ENCODE measurements around the gene PRIMA1. TPM values are rescaled to one million over a fixed set of nuclear protein-coding genes. Genes with fewer than 3 reads are reported as not detected.

PRIMA1 gene
- total RNA-seq, 1 donor = not detected

DNA sequence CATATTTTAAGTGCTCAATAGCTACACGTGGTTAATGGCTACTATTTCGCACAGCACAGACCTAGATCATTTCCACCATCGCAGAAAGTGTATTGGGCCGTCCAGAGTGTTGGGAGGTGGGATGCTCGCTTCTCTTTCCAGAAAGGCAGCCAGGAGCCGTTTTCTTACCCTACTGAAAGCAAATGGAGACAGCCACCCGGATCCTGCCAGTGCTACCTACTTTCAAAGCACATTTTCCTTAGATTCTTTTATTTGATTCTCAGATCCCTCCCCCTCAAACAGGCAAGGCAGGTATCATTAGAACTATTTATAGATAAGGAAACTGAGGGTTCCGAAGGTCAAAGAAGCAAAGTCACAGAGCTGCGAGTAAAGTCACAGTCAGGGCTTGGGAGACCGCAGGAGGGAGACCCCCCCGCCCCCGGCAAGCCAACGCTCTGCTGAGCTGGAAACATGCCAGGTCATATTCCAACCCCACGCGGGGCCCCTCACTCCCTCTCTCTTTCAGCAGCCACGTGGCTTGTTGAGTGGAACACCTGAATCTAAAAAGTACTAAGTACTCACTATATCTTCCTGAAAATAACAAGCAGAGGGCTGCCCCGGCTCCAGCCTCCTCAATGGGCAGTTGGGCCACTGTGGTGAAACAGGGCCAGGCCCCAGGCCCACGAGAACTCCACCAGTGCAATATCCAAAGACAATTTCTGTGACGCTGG, 36.2 kb downstream of the PRIMA1 start:
- Histone ChIP-seq H3K27me3 (ENCODE audit: insufficient read depth, low read length) (no peaks in the 10 kb centered on the region), H3K4me1 (ENCODE audit: insufficient read depth, low read length) (no peaks in the 10 kb centered on the region), H3K4me3 (ENCODE audit: low read length) (no peak overlapping the region), H3K9me3 (ENCODE audit: low read depth, low read length) (no peaks in the 10 kb centered on the region)

DNA sequence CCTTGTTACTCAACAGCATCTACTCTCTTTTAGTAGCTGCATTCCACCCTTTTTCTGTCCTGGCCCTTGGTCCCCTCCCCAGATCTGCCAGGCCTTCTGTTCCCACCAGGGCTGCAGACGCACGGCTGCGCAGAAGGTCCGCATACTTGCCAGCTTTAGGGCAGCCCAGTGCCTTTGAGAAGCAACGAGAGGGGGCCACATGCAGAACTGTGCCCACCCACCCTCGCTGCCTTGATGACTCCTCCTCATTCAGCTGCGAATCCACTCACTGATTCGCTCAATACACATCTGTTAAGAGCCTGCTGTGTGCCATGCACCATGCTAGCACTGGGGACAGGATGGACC, 39.2 kb downstream of the PRIMA1 start:
- no peaks in the 10 kb centered on the region for H3K4me1 ChIP-seq (ENCODE audit: insufficient read depth, low read length)
- no peak overlapping the region for H3K4me3 ChIP-seq (ENCODE audit: low read length)
- no peaks in the 10 kb centered on the region for H3K9me3 ChIP-seq (ENCODE audit: low read depth, low read length)
- H3K27me3 ChIP-seq (ENCODE audit: insufficient read depth, low read length) = no peaks in the 10 kb centered on the region

GRCh38 chr14:93748208-93749075, 39.8 kb downstream of the PRIMA1 start:
- Histone ChIP-seq H3K4me3 (ENCODE audit: low read length) (no peak overlapping the region), H3K27me3 (ENCODE audit: insufficient read depth, low read length) (no peaks in the 10 kb centered on the region), H3K4me1 (ENCODE audit: insufficient read depth, low read length) (no peaks in the 10 kb centered on the region), H3K9me3 (ENCODE audit: low read depth, low read length) (no peaks in the 10 kb centered on the region)

DNA sequence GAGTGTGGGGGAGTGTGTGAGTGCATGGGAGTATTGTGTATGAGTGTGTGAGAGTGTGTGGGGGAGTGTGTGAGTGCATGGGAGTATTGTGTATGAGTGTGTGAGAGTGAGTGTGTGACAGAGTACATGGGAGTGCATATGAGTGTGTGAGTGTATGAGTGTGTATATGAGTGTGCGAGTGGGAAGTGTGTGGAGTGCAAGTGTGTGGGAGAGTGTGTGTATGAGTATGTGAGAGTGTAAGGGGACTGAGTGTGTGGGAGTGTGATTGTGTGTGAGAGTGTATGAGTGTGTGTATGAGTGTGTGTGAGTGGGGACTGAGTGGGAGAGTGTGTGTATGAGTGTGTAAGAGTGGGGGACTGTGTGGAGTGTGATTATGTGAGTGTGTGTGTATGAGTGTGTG, 40.7 kb downstream of the PRIMA1 start:
- no peaks in the 10 kb centered on the region for H3K27me3 ChIP-seq (ENCODE audit: insufficient read depth, low read length)
- H3K4me3 ChIP-seq (ENCODE audit: low read length) = no peak overlapping the region
- no peaks in the 10 kb centered on the region for H3K9me3 ChIP-seq (ENCODE audit: low read depth, low read length)
- H3K4me1 ChIP-seq (ENCODE audit: insufficient read depth, low read length) = no peaks in the 10 kb centered on the region

DNA sequence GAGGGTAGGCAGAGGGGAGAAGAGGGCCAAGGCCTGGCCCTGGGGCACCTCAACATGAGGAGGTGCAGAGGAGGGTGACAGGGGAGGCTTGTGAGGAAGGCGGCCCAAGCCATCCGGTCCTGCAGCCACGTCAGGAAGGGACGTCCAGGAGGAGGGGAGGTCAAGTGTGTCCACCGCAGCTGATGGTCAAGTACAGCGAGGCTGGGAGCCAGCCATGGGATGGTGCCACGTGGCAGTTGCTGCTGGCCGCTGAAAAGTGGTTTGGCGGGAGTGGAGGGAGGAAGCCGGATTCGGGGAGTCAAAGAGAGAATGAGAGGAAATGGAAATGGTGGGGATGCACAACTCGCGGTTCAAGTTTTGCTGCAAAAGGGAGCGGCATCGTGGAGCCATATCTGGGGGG, 41.2 kb downstream of the PRIMA1 start:
- H3K9me3 ChIP-seq (ENCODE audit: low read depth, low read length) = no peaks in the 10 kb centered on the region
- H3K4me1 ChIP-seq (ENCODE audit: insufficient read depth, low read length) = no peaks in the 10 kb centered on the region
- H3K4me3 ChIP-seq (ENCODE audit: low read length) = no peak overlapping the region
- H3K27me3 ChIP-seq (ENCODE audit: insufficient read depth, low read length) = no peaks in the 10 kb centered on the region

- Histone ChIP-seq H3K27me3 (ENCODE audit: insufficient read depth, low read length) (no peaks in the 10 kb centered on the region), H3K9me3 (ENCODE audit: low read depth, low read length) (no peaks in the 10 kb centered on the region), H3K4me3 (ENCODE audit: low read length) (no peak overlapping the region), H3K4me1 (ENCODE audit: insufficient read depth, low read length) (no peaks in the 10 kb centered on the region)
Observed at GRCh38 chr14:93745603-93746273, 42.5 kb downstream of the PRIMA1 start.

DNA sequence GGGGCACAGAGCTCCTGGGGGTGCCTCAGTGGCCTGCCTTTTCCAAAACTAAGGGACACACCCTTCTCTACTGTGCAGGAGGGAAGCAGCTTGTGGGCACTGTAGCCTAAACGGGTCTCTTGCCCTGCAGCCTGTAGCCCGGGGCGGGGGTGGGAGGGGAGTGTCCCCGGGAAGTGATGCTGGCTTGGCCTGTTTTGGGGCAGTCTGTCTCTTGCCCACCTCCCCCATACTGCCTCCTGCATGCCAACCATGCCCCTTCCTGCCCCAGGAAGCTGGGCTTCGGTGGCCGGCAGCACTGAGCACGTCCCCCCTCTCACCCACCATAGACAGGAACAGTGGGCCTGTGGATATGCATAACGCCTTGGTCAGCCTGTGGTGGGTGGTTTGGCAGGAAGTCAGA, 43.4 kb downstream of the PRIMA1 start:
- Histone ChIP-seq H3K9me3 (ENCODE audit: low read depth, low read length) (no peaks in the 10 kb centered on the region), H3K4me3 (ENCODE audit: low read length) (no peak overlapping the region), H3K4me1 (ENCODE audit: insufficient read depth, low read length) (no peaks in the 10 kb centered on the region), H3K27me3 (ENCODE audit: insufficient read depth, low read length) (no peaks in the 10 kb centered on the region)

DNA sequence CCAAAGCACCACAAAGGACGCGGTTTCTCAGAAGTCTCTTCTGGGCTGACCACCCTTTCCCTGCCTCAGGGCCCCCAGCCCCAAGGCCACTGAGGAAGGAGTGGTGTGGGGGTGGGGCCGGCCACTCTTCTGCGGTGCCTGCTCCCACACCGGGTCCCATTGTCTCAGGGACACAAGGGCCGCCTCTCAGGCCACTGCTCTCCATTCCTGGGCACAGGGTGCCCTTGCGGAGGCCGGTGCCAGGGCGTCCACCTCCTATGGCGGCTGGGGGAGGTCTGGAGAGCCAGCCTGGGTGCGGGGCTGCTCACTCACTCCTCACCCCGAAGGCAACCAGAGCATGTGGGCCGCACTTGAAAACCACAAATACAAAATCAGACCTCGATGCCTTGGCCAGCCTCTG, 44.1 kb downstream of the PRIMA1 start:
- Histone ChIP-seq H3K4me3 (ENCODE audit: low read length) (no peak overlapping the region), H3K27me3 (ENCODE audit: insufficient read depth, low read length) (no peaks in the 10 kb centered on the region), H3K9me3 (ENCODE audit: low read depth, low read length) (no peaks in the 10 kb centered on the region), H3K4me1 (ENCODE audit: insufficient read depth, low read length) (no peaks in the 10 kb centered on the region)

DNA sequence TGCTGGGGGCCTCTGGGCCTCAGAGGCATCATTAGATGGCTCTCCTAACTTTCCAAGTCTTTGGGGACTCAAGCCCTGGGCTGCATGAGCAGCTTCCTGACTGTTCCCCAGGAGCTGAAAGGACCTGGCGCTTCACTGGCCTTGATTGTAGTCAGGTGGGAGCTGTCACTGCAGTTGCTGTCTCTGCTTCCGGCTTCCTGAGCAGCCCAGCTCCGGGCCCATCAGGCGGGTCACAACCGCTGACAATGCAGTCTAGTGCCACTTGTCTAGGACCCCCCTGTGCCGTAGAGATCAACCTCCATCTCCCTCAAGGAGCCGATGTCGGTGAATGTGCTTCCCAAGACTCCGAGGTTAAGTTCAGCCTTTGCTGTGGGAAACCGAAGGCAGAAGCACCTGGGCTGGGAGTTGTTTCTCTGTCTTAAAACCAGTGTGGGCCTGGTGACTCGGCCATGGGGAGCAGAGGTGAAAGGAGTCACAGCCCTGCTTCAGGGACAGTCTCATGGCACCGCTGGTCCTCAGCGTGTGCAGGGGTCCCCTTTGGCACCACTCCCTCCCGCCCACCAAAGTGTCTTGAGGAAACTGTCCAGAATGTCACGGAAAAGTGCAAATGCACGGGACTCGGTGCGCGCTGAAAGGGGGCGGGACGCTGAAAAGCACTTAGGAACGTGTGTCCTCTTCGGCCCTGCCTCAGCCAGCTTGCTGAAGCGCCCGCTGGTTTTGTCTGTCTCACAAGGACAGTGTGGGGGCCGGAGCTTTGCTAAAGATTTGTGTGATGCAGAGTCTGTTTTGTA, 44.8 kb downstream of the PRIMA1 start:
- Histone ChIP-seq H3K4me3 (ENCODE audit: low read length) (no peak overlapping the region), H3K27me3 (ENCODE audit: insufficient read depth, low read length) (no peaks in the 10 kb centered on the region), H3K4me1 (ENCODE audit: insufficient read depth, low read length) (no peaks in the 10 kb centered on the region), H3K9me3 (ENCODE audit: low read depth, low read length) (no peaks in the 10 kb centered on the region)

DNA sequence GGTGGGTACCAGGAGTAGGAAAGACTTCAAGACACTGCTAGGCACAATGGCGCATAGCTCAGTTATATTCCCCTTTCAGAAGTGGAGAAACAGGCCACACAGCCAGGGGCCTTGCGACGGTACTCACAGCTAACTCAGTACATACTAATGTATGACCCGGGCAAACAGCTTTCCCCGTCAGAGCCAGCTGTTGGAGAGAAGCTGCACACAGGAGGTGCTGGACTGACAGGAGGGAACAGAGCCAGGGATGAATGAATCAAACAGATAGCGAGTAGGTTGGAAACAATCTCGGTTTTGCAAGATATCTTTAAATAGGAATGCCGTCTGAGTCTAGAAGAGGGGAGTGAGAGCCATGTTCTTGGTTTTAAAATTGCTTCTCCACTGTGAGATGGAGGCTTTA, 45.5 kb downstream of the PRIMA1 start:
- H3K4me1 ChIP-seq (ENCODE audit: insufficient read depth, low read length) = no peaks in the 10 kb centered on the region
- no peaks in the 10 kb centered on the region for H3K27me3 ChIP-seq (ENCODE audit: insufficient read depth, low read length)
- H3K4me3 ChIP-seq (ENCODE audit: low read length) = no peak overlapping the region
- H3K9me3 ChIP-seq (ENCODE audit: low read depth, low read length) = no peaks in the 10 kb centered on the region

DNA sequence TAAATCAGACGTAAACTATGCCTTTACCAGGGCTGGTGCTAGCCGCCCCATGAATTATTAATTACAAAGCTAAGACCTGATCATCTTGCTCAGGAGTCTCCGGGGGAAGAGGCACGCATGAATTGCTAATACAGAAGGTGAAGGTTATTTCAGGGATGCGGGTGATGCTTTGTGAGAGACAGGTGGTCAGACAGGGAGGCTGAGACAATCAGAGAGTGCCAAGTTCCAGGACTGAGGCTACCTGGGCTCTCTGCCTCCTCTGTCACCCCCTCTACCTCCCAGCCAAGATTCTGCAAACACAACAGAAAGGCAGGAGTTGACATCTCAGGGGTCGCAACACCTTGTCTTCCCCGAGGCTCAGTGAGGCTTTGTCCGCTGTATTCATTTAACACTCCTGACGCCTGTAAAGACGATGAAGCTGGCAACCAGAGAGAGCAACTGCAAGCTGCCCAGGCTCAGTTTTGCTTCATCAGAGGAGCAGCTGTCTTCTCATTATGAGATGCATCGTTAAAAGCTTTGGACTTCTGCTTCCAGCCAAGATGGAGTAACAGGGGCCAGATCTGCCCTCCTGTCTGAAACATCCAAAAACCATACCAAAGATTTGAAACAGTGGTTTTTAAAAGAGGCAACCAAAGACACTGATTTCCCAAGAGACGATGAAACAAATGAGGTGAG, 46.6 kb downstream of the PRIMA1 start:
- no peaks in the 10 kb centered on the region for H3K9me3 ChIP-seq (ENCODE audit: low read depth, low read length)
- H3K4me1 ChIP-seq (ENCODE audit: insufficient read depth, low read length) = no peaks in the 10 kb centered on the region
- no peaks in the 10 kb centered on the region for H3K27me3 ChIP-seq (ENCODE audit: insufficient read depth, low read length)
- no peak overlapping the region for H3K4me3 ChIP-seq (ENCODE audit: low read length)

GRCh38 chr14:93737634-93738033, 50.7 kb downstream of the PRIMA1 start:
- Histone ChIP-seq H3K27me3 (ENCODE audit: insufficient read depth, low read length) (no peaks in the 10 kb centered on the region), H3K9me3 (ENCODE audit: low read depth, low read length) (no peaks in the 10 kb centered on the region), H3K4me3 (ENCODE audit: low read length) (no peak overlapping the region), H3K4me1 (ENCODE audit: insufficient read depth, low read length) (no peaks in the 10 kb centered on the region)

GRCh38 chr14:93736378-93737014, 51.8 kb downstream of the PRIMA1 start:
- Histone ChIP-seq H3K4me1 (ENCODE audit: insufficient read depth, low read length) (no peaks in the 10 kb centered on the region), H3K4me3 (ENCODE audit: low read length) (no peak overlapping the region), H3K9me3 (ENCODE audit: low read depth, low read length) (no peaks in the 10 kb centered on the region), H3K27me3 (ENCODE audit: insufficient read depth, low read length) (no peaks in the 10 kb centered on the region)

GRCh38 chr14:93735206-93735605, 53.1 kb downstream of the PRIMA1 start:
- no peak overlapping the region for H3K4me3 ChIP-seq (ENCODE audit: low read length)
- H3K27me3 ChIP-seq (ENCODE audit: insufficient read depth, low read length) = no peaks in the 10 kb centered on the region
- H3K9me3 ChIP-seq (ENCODE audit: low read depth, low read length) = no peaks in the 10 kb centered on the region
- H3K4me1 ChIP-seq (ENCODE audit: insufficient read depth, low read length) = no peaks in the 10 kb centered on the region
